Ascending aorta (tissue), 2 donors: ENCODE measurements around the gene ZNF615. TPM values are rescaled to one million over a fixed set of nuclear protein-coding genes. Genes with fewer than 3 reads are reported as not detected.
"Not testable (repeated sequence)": the region's sequence is repeated elsewhere in the genome, so short reads cannot be mapped to it uniquely, and the experiment has no call there.

Source experiments
- DNase-seq, 2 donors: peaks; one replicate each; pipeline ENCODE4 v3.0.0-alpha.2; 2019; ENCODE audit warnings: low spot score in 2 of 2
- H3K27ac ChIP-seq, 2 donors: fragments of 200-600 bp; sonication (generic); one replicate each; pipeline ENCODE4 v1.5.1; 2016 to 2017; ENCODE audit warnings: mild to moderate bottlenecking in 1 of 2
- H3K27me3 ChIP-seq: fragments of 200-600 bp; sonication (generic); one replicate; pipeline ENCODE4 v1.5.1; 2017
- H3K36me3 ChIP-seq, 2 donors: fragments of 200-600 bp; sonication (generic); one replicate each; pipeline ENCODE4 v1.5.1; 2016
- H3K4me1 ChIP-seq, 2 donors: fragments of 200-600 bp; sonication (generic); one replicate each; pipeline ENCODE4 v1.5.1; 2016 to 2017; ENCODE audit warnings: mild to moderate bottlenecking in 1 of 2
- H3K4me3 ChIP-seq, 2 donors: fragments of 200-600 bp; sonication (generic); one replicate each; pipeline ENCODE4 v1.5.1; 2016 to 2017; ENCODE audit warnings: mild to moderate bottlenecking in 1 of 2
- H3K9me3 ChIP-seq, 2 donors: fragments of 200-600 bp; sonication (generic); one replicate each; pipeline ENCODE4 v1.5.1; 2016
- CTCF ChIP-seq, 3 experiments: fragments of 200-600 bp in 2 of 3; fragments of 450-650 bp in 1 of 3; sonication (generic) in 2 of 3; IDR thresholded peaks; one replicate each; pipeline ENCODE4 v1.5.1; 2016 to 2019; ENCODE audit warnings: antibody characterized with exemption in 3 of 3, mild to moderate bottlenecking in 1 of 3, moderate library complexity in 1 of 3
- intact Hi-C: fragments of 100-400 bp; cut with DNase I; formaldehyde crosslinking; loops from one replicate; pipeline ENCODE4 v1.15.1; 2023
- total RNA-seq: library from RNA; depleted of rRNA; stranded (reverse); fragments of >200 nt; gene quantifications from one replicate; pipeline ENCODE4 v1.1.0, GENCODE V29; 2016

ZNF615 gene
- total RNA-seq, 1 donor from 2014 or later, result 11.7 TPM

GRCh38 chr19:51971624-51972023 is 36.4 kb downstream of the ZNF615 start:
- Histone ChIP-seq H3K9me3 (peaks cover 90 to 100% of the 10 kb centered on the region in 2 donors), H3K4me1 (no peaks in the 10 kb centered on the region), H3K4me3 (peak overlapping the region in 1 of 2 donors; percentile 24), H3K27ac (no peak overlapping the region), H3K36me3 (peaks cover 84 to 92% of the 10 kb centered on the region in 2 donors), H3K27me3 (no peaks in the 10 kb centered on the region)
- TF ChIP-seq CTCF (IDR thresholded peaks at IDR 0.05), result no peak
- no peak for DNase-seq
- intact Hi-C loops, result no loop called here

DNA sequence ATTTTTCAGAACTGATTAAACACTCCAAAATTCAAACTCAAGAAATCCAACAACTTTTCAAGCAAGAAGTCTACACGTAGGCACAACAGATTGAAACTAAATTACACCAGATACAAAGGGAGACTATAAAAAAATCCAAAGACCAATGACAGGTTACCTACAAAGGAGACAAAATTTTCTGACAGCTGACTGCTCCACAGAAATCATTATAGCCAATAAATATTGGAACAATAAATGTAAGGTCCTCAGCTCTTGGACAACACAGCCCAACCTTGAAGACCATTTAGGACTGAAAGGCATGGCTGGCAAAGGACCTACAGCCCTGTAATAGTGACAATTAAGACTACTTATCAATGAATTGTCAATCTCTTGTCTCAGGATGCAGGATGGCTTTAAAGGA is 37.3 kb downstream of the ZNF615 start:
- peak overlapping the region in 1 of 2 donors; percentile 24 for H3K4me3 ChIP-seq
- intact Hi-C loops, result no loop called here
- no peak overlapping the region for H3K27ac ChIP-seq
- no peaks in the 10 kb centered on the region for H3K27me3 ChIP-seq
- H3K9me3 ChIP-seq, result peaks cover 98 to 100% of the 10 kb centered on the region in 2 donors
- no peaks in the 10 kb centered on the region for H3K4me1 ChIP-seq
- no peak for DNase-seq
- H3K36me3 ChIP-seq, result peaks cover 93 to 96% of the 10 kb centered on the region in 2 donors
- TF ChIP-seq CTCF (IDR thresholded peaks at IDR 0.05), result no peak

DNA sequence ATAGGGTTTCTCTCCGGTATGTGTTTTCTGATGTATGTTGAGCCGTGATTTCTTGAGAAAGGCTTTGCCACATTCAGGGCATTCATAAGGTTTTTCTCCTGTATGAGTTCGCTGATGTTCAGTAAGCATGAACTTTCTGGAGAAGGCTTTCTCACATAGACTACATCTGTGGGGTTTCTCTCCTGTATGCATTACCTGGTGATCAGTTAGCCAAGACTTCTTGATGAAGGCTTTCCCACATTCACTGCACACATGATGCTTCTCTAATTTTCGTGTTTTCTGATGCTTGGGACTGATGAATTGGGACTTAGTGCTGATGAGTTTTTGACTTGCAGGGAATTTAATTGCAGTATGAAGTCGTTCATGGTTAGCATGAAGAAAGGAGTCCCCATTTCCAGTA is 42.4 kb downstream of the ZNF615 start:
- peaks cover 96 to 100% of the 10 kb centered on the region in 2 donors for H3K9me3 ChIP-seq
- H3K4me1 ChIP-seq, result no peaks in the 10 kb centered on the region
- TF ChIP-seq CTCF (IDR thresholded peaks at IDR 0.05), result no peak
- peaks cover 73 to 80% of the 10 kb centered on the region in 2 donors for H3K36me3 ChIP-seq
- H3K27ac ChIP-seq, result no peak overlapping the region
- peak overlapping the region in 1 of 2 donors; percentile 23 for H3K4me3 ChIP-seq
- H3K27me3 ChIP-seq, result no peaks in the 10 kb centered on the region
- no peak for DNase-seq
- intact Hi-C loops, result no loop called here

DNA sequence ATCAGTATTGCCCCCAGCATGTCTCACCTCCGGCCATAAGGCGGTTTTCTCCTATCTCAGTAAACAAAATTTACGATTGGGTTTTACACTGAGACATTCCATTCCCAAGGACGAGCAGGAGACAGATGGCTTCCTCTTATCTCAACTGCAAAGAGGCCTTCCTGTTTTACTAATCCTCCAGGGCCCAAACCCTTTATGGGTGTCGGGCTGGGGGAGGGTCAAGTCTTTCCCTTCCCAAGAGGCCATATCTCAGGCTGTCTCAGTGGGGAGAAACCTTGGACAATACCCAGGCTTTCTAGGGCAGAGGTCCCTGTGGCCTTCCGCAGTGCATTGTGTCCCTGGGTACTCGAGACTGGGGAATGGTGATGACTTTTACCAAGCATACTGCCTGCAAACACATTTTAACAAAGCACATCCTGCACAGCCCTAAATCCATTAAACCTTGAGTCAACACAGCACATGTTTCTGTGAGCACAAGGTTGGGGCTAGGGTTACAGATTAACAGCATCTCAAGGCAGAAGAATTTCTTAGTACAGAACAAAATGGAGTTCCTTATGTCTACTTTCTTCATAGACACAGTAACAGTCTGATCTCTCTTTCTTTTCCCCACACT is 47.3 kb downstream of the ZNF615 start:
- H3K4me1 ChIP-seq, intact Hi-C loops, H3K4me3 ChIP-seq, H3K27ac ChIP-seq, H3K27me3 ChIP-seq, DNase-seq: not testable (repeated sequence)
- Histone ChIP-seq H3K9me3 (peaks cover 75 to 100% of the 10 kb centered on the region in 2 donors), H3K36me3 (peaks cover 25 to 35% of the 10 kb centered on the region in 2 donors)

GRCh38 chr19:51959791-51960190 is 48.2 kb downstream of the ZNF615 start:
- Histone ChIP-seq H3K4me3 (no peak overlapping the region), H3K36me3 (peaks cover 16 to 26% of the 10 kb centered on the region in 2 donors), H3K27ac (no peak overlapping the region), H3K27me3 (no peaks in the 10 kb centered on the region), H3K9me3 (peaks cover 74 to 99% of the 10 kb centered on the region in 2 donors), H3K4me1 (no peaks in the 10 kb centered on the region)
- no peak for TF ChIP-seq CTCF (IDR thresholded peaks at IDR 0.05)
- intact Hi-C loops, result no loop called here
- no peak for DNase-seq

DNA sequence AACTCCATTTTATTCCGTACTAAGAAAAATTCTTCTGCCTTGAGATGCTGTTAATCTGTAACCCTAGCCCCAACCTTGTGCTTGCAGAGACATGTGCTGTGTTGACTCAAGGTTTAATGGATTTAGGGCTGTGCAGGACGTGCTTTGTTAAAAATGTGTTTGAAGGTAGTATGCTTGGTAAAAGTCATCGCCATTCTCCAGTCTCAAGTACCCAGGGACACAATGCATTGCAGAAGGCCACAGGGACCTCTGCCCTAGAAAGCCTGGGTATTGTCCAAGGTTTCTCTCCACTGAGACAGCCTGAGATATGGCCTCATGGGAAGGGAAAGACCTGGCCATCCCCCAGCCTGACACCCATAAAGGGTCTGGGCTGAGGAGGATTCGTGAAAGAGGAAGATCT is 50.2 kb downstream of the ZNF615 start:
- H3K27ac ChIP-seq, intact Hi-C loops, H3K36me3 ChIP-seq, H3K4me3 ChIP-seq, H3K4me1 ChIP-seq, H3K27me3 ChIP-seq, DNase-seq: not testable (repeated sequence)
- peaks cover 59 to 89% of the 10 kb centered on the region in 2 donors for H3K9me3 ChIP-seq
